Central memory CD4-positive, alpha-beta T cell (primary cell): ENCODE measurements around the gene SLC16A12.
"Not testable (repeated sequence)": the region's sequence is repeated elsewhere in the genome, so short reads cannot be mapped to it uniquely, and the experiment has no call there.

Experiments used
- DNase-seq: peaks from one replicate; pipeline ENCODE4 v3.0.0; 2022

Gene SLC16A12

DNA sequence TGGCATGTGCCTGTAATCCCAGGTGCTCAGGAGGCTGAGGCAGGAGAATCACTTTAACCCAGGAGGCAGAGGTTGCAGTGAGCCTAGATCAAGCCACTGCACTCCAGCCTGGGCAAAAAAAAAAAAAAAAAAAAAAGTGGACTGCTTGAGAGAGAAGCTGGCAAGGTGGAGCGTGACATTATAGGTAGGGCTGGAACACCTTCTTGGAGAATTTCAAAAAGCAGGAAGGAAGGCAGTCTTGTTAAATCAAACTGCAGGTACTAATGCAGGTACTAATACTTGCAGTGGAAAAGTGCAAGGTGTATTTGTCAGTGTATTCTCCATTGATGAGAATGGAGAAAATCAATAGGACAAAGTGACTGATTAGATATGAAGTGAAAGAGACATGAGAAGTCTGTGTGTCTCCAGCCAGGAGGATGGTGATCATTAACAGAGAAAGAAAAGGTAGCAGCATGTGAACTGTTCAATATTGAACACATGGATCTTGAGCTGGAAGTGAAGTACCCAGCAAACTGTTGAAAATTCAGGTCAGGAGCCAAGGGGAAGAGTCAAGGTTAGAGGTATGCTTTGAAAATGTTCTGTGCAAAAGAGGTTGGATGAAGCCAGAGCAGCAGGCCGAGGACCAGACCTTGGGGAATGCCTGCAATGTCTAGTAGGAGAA lies 12.6 kb upstream of the SLC16A12 start:
- DNase-seq: no peak

DNA sequence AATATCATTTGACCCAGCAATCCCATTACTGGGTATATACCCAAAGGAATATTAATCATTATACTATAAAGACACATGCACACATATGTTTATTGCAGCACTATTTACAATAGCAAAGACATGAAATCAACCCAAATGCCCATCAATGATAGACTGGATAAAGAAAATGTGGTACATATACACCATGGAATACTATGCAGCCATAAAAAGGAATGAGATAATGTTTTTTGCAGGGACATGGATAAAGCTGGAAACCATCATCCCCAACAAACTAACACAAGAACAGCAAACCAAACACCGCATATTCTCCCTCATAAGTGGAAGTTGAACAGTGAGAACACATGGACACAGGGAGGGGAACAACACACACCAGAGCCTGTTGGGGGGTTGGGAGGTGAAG lies 11.3 kb upstream of the SLC16A12 start:
- DNase-seq: not testable (repeated sequence)

DNA sequence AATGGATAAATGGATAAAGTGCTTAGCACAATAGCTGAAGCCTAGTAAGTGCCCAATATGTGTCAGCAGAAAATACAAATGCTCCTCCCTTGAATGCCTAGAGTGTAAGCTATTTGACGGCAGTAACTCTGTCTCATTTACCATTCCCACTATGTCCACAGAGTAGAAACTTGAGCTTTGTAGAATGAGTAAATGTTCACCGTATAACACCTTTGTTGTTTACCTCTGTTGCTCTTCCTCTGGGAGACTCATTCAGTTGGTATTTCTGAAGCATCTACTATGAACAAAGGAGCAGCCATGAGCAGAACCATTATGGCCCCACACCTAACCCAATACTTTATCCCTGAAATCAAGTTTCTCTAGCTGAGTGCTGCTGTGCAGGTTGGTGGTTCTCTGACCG lies 8.4 kb upstream of the SLC16A12 start:
- no peak for DNase-seq

DNA sequence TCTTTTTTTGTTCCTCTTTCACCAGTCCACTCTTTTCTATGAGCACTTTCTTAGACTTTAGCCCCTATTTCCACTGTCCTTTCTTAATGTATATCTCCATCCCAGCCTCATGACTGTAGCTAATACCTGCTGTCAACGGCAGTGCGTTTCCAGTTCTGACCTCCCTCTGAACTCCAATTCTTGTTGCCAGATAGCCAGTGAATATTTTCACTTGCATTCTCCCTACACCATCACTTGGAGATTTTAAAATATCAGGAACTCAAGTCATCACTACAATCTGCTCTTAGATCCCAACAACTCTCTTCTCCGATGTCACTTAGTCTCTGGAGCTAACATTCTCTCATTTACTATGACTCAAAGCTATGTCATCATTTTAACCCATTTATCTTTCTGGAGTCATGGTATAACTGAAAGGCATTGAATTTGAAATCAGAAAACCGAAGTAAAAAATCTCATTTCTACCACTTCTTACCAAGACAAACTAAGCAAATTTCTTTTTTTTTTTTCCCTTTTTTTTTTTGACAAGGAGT lies 5.1 kb upstream of the SLC16A12 start:
- DNase-seq: no peak

DNA sequence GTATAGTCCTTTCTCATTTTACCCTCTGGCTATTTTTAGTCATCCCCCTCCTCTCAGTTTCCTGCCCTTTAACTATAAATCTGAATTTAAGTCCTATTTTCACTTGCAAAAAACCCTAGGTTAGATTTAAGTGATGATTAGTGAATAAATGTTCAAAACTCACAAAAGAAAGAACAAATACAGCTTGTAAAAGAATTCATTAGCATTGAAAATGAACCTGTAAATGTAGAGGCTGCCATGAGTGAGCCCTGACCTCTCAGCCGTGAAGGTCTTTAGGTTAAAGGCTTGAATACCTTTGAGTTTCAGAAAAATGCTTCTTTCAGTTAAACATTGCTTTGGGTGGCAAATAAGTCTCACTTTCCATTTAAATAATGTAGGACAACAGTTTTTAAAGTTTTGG lies 2.0 kb upstream of the SLC16A12 start:
- DNase-seq: no peak

DNA sequence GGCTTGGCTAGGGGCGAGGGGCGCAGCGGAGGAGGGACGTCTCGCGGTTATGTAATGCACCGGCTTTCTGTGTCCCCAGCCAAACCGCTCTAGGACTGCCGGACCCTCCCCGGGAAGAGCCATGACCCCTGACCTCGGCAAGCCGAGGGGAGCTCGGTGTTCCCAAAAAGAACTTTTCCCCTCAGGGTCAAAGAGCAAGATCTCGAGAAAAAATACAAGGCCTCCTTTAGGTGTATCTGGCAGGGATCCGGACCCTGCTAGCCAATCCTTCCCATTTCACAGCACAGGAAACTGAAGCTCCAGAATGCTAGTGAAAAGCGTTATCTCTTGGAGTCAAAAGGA lies 590 bp upstream of the SLC16A12 start:
- no peak for DNase-seq

DNA sequence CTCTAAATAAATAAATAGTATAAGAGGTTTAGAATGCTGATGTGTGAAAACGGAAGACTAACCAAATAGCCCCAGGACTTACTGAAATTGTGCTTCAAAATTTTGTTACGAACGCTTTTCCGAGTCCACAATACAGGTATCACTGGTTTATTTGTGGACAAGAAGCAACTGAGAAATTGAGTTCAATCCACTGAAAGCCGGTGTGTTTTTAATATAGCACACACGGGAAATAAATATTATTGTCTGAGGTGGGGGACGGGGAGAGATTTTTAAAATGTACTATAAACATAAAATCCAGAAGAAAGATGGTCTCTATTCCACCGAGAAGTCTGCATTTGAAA lies 598 bp downstream of the SLC16A12 start:
- no peak for DNase-seq

DNA sequence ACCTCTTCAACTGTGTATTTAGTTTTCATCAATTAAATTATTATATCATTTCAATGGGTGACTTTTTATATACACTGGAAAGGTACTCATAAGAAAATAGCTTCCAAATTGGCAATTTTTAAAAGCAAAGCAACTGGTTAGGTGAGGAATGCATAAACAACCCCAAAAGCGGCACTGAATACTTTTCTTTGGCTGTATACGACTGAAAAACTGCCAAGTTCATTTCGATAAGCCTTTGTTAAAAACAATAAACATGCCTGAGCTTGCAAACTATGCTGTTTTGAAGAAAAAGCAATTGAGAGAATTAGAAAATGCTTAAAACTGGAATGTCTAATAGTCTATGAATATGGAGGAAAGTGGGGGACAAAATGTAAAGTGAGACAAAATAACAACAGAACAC lies 2.9 kb downstream of the SLC16A12 start:
- no peak for DNase-seq

DNA sequence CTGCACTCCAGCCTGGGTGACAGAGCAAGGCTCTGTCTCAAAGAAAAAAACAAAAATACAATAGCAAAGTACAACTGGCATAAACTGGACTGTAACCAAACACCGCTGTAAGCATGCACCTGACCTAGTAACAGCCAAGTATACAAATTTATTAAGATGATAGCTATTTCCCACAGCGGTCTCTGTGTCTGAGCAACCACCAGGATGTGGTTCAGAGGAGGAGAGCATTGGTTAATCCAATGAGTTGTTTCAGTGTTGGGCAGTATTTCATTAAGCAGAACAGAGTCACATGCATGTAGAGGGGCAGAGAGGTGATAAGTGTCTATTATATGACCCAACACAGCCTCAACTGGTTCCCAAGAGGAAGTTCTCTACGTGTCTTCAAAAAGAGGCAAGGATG lies 4.0 kb downstream of the SLC16A12 start:
- no peak for DNase-seq

DNA sequence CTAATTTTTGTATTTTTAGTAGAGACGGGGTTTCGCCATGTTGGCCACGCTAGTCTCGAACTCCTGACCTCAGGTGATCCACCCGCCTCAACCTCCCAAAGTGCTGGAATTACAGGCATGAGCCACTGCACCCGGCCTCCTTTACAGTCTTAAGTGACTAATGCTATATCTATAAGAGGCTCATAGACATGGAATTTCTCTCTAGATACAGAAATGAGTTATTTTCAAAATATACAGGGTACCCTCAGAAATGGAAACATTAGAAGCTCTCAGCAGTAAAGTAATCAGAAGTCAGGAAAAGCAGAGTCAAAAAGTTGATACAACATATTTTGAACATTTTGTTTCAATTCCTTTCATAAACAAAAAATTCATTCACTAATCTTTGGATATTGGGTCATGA lies 5.7 kb downstream of the SLC16A12 start:
- not testable (repeated sequence) for DNase-seq

DNA sequence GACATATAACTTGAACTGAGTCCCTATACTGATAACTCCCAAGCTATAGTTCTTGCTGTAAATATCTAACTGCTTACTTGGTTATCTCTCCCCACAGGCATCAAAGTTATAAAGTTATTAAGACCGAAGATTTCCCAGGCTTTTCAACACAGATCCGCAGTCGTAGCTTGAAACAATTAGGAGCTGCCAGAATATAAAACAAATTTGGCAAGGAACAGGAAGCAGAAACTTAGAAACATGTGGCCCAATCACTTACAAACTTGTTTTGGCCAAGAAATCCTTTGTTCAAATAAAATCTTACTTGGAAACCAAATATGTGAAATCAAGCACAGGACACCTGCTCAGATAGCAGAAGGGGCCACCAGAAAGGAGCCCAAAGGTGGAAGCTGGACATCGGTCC lies 9.0 kb downstream of the SLC16A12 start:
- no peak for DNase-seq

DNA sequence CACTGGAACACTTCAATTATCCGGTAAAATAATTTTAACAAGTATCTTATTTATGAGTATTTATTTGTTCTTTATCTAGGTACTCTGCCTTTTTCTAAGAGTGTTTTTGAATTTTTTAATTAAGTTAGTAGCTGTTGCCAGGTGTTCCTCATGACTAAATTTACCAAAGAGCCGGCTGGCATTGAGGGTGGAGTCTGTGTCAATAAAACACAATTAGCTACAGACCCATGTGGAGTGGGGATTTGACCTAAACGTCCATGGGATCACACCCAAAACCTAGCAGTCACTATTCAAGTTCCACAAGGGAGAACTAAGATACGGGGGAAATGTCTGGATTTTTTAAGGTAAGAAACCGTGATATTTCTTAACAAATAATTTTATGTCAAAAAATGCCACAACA lies 9.8 kb downstream of the SLC16A12 start:
- DNase-seq: no peak

DNA sequence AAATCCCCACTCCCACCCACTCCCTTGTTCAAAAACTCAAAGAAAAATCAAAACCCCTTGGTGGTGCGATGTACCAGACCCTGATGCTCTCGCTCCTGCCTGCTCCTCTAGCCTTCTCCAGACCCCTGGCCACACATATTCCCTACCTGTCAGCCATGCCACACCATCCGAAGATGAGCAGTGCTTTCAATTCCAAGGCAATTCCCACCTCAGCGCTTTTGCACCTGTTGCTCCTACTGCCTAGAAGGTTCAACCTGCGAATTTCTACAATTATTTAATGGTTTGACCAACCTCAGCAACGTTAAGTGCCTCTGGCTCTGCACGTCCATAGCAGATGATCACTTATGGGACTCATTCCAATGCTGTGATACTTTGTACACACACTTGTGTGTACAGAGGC lies 11.1 kb downstream of the SLC16A12 start:
- DNase-seq: no peak

DNA sequence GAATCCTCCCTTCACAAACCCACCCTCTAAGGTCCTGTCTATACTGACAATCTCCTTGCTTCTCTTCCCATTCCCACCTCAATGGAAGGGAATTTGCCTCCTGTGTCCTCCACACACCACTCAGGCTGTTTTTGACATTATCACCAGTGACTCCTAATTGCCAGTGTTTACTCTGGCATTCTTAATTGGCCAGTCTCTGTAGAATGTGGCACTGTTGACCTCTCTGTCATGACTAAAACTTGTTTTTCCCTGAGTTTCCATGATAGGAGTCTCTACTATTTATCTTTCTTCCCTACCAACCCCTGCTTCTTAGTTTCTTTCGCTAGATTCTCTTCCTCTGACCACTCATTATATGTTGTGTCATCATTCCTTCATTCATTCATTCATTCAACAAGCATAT lies 12.1 kb downstream of the SLC16A12 start:
- no peak for DNase-seq

DNA sequence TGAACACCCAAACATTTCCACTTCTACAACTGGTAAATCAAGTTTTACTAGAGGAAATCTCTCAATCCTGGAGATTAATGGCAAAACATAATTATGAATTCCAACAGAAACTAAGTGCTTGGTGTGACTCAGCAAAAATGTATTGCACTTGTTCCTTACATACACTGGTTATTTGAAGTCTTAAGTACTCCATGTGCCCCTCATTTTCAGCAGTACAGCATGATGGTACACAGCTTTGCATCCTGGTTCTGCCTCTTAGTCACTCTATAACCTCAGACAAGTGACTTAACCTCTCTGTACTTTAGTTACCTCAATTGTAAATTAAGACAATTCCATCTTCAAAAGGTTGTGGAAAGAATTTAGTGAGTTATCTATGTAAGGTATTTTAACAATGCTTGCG lies 12.9 kb downstream of the SLC16A12 start:
- no peak for DNase-seq

DNA sequence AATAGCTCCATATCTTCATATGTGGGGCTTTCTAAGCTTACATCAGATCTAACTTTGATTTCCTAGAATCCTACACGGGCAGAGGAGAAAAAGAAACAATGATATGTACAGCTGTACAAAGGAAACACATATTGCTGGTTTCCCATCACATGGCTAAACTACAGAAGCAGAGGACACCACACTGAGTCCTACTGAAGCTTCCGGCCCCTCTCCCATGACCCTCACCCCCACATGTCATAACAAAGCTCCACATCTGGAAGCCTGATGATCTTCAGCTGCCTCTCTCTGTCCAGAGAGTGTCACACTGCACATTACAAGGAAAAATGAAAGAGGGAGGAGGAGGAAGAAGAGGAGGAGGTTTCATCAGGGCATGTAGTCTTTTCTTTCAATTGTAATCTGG lies 14.0 kb downstream of the SLC16A12 start:
- DNase-seq: no peak

DNA sequence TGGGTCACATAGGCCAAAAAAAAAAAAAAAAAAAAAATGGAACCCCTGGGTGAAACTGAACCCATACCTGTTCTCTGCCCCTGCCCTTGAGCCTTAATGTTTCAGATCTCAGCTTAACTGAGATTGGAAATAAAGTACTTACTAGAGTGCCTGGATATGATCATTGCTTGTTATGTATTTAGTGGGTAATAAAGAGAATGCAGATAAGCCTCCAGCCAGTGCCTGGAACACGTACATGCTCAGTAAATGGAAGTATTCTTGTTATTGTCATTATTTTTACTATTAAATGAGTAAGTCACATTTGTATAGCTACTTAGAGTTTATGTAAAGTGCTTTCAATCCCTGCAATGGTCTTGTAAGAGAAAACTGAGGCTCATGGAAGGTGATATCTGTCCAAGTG lies 14.7 kb downstream of the SLC16A12 start:
- DNase-seq: no peak

DNA sequence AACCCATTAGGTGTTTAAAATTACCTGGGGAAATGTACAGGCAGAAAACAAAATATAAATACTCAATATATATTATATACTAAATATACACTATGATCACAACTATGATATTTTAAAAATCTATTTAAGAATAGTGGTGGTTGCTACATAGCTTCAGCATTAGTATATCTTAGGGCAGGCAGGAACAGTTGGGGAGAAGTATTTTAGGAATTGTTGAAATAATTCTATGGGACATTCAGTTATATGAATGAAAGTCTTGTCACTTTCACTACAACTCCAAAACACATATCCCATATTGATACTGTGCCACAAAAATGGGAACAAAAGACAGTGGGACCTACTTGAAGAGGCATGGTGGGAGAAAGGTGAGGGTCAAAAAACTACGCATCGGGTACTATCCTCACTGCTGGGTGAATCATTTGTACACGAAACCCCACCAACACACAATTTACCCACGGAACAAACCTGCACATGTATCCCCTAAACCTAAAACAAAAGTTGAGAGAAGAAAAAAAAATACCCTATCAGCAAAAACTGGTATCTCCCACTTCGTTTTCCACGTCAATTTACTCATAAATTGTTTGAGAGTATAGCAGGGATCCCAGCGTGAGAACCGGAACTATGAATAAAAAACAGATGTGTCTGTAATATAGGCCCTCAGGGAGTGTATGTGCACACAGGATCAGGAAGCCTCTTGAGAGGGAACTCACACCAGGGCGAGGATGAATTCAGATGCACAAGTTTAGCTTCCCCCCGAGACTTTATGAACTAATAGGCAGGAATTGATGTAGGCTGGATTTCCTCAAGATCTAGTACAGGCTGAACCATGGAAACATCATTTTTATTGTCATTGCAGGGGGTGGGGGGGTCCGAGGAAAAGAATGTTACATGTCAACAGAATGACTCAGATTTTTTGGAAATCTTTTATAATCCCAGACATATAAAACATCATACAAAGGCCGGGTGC lies 16.2 kb downstream of the SLC16A12 start:
- DNase-seq: no peak

DNA sequence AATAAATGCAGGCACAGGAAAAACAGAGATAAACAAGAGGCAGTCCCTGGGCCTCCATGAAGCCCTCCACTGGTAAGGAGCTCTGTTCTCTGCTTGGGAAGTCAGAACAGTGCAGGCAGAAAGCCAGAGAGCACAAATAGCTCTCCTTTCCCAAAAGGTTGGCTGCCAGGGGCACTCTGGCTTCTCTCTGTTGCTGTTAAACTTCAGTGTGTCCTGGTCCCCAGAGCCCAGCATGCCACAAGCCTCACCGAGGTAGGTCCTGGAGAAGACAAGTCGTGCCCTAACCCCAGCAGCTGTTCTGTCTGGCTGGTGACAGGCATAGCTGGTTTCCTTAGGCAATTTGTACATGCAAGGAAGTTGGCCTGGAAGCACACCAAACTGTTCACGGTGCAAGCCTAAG lies 17.3 kb downstream of the SLC16A12 start:
- DNase-seq: no peak

DNA sequence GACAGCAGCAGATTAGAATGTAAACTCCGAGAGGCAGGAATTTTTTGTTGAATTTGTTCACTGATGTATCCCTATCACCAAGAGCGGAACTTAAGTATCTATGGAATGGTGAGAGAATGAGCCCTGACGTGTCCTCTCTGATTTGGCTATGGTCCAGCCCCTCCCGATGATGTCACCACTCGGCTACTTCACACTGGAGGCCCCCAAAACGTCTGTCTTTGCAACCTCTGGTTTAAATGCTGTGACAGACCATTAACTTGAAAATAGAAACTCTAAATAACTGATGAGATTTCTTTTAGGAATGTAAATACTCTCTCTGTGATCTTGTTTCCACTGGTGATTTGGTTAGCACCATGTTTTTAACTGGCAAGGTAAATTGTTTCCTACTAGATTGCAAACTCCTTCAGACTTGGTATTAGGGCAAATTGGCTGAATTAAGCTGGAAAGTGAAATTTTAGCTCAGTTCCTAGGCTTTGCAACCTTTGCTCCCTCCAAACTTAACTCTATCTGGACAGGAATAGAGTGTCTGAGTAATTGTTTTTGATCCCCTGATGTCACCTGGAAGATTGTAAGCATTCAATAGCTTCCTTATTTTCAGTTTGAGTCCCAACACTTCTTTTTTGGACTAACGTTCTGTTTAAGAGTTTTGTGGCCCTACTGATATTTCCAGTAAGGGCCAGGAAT lies 19.1 kb downstream of the SLC16A12 start:
- DNase-seq: no peak

DNA sequence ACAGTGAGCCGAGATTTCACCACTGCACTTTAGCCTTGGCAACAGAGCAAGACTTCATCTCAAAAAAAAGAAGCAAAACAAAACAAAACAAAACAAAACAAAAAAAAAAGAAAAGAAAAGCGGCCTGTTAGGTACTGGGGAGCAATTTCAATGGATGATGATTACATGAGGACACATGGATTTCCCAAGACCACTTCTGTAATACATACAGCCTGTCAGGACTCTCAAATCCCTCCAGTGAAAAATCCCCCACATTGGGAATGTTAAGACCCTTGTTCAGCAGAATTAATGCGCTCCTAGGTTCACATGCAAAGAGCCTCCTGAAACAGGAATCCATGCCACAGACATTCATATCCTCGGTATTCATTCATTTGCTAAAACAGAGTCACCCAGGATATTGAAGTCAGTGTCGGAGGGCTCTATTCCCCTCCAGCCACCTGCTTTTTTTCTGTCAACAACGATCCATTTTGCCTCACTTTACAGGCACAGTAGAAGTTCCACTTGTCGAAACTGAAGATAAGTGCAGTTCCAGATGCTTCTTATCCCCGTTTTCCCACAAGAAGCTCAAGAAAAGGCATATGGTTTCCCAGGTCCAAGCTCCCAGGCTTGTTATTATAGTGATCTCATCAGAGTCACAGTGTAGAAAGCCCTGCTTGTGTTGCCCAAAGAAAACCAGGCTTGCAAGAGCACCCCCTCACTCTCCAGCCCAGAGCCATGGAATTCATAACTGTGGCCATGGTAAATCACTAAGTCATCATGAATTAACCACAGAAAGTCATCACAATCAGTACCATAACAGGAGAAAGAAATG lies 20.2 kb downstream of the SLC16A12 start:
- DNase-seq: no peak

DNA sequence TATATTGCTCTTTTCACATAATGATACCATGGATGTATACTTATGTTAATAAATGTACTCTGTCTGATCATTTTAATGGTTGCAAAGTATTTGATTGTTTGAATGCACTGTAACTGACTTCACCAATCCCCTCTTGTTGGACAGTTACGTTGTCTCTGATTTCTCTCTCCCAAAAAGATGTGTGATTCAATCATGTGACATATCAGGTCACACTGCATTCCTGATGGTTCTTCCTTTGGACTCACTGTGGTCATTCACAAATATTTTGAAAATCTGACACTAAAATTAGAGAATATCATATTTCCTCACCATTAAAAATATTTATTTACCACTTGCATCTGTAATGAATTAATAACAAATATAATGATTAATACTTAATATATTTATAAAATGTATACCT lies 22.2 kb downstream of the SLC16A12 start:
- DNase-seq: no peak
